MCF 10A (cell line): ENCODE data around the gene SALL3. TPM values are rescaled to one million over a fixed set of nuclear protein-coding genes. Genes with fewer than 3 reads are reported as not detected.

Experiments used
- BruUV-seq: library from RNA; stranded (reverse); fragments of 400-500 nt; replicated peaks from 2 replicates; lab custom pipeline; 2021; lab: Mats Ljungman, UMichigan
- CTCF ChIA-PET: fragments of 300-600 bp; sonication (Branson Sonifier 250); formaldehyde crosslinking; extraction: SDS; loops from one replicate; lab custom pipeline; 2021; ENCODE audit warnings: antibody characterized with exemption, inconsistent platforms; lab: Yijun Ruan, JAX
- POLR2A ChIA-PET: fragments of 300-600, 350-650 bp; sonication (Branson Sonifier 250); formaldehyde crosslinking; extraction: SDS; loops from one replicate; lab custom pipeline; 2020; ENCODE audit warnings: antibody characterized with exemption, inconsistent platforms; lab: Yijun Ruan, JAX
- DNase-seq: peaks from one replicate; pipeline ENCODE4 v3.0.0-alpha.2; 2018; ENCODE audit not compliant: unreplicated experiment
- H3K27ac Mint-ChIP-seq: one replicate; pipeline ENCODE4 v1.8.0; 2022; ENCODE audit warnings: mild to moderate bottlenecking, low read depth, mixed read lengths; ENCODE audit not compliant: unreplicated experiment
- H3K27me3 Mint-ChIP-seq: one replicate; pipeline ENCODE4 v1.8.0; 2022; ENCODE audit warnings: mixed read lengths; ENCODE audit not compliant: insufficient read depth, unreplicated experiment
- H3K36me3 Mint-ChIP-seq: one replicate; pipeline ENCODE4 v1.8.0; 2022; ENCODE audit warnings: mild to moderate bottlenecking, moderate library complexity, mixed read lengths; ENCODE audit not compliant: insufficient read depth, unreplicated experiment
- H3K4me1 Mint-ChIP-seq: one replicate; pipeline ENCODE4 v1.8.0; 2022; ENCODE audit warnings: mixed read lengths; ENCODE audit not compliant: insufficient read depth, unreplicated experiment
- H3K4me3 Mint-ChIP-seq: one replicate; pipeline ENCODE4 v1.8.0; 2022; ENCODE audit warnings: mild to moderate bottlenecking, moderate library complexity, mixed read lengths; ENCODE audit not compliant: unreplicated experiment
- H3K9me3 Mint-ChIP-seq: one replicate; pipeline ENCODE4 v1.8.0; 2022; ENCODE audit warnings: mixed read lengths; ENCODE audit not compliant: unreplicated experiment
- intact Hi-C: fragments of 100-400 bp; cut with micrococcal nuclease; formaldehyde crosslinking; loops from 2 replicates; pipeline ENCODE4 v1.14.1; 2022
- total RNA-seq: library from RNA; stranded (reverse); gene quantifications from 2 replicates; pipeline ENCODE4 v1.2.3, GENCODE V29; 2022
- TF ChIP-seq, protein P1 (sequence below): fragments of 200-600 bp; IDR thresholded peaks from one replicate; pipeline ENCODE4 v1.8.0; 2022; ENCODE audit warnings: antibody characterized with exemption, mild to moderate bottlenecking; ENCODE audit not compliant: unreplicated experiment

SALL3 gene
- total RNA-seq, 1 experiment from 2014 or later: not detected

- Mint-ChIP-seq H3K9me3 (peaks cover 8% of the 10 kb centered on the region), H3K27me3 (no peaks in the 10 kb centered on the region), H3K36me3 (no peaks in the 10 kb centered on the region), H3K4me1 (no peaks in the 10 kb centered on the region), H3K4me3 (no peak overlapping the region), H3K27ac (no peak overlapping the region)
- TF ChIP-seq, protein P1, sequence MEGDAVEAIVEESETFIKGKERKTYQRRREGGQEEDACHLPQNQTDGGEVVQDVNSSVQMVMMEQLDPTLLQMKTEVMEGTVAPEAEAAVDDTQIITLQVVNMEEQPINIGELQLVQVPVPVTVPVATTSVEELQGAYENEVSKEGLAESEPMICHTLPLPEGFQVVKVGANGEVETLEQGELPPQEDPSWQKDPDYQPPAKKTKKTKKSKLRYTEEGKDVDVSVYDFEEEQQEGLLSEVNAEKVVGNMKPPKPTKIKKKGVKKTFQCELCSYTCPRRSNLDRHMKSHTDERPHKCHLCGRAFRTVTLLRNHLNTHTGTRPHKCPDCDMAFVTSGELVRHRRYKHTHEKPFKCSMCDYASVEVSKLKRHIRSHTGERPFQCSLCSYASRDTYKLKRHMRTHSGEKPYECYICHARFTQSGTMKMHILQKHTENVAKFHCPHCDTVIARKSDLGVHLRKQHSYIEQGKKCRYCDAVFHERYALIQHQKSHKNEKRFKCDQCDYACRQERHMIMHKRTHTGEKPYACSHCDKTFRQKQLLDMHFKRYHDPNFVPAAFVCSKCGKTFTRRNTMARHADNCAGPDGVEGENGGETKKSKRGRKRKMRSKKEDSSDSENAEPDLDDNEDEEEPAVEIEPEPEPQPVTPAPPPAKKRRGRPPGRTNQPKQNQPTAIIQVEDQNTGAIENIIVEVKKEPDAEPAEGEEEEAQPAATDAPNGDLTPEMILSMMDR: no peak
- no peak for DNase-seq
- ChIA-PET POLR2A (no interaction called here), CTCF (no interaction called here)
- no TSS peak for BruUV-seq
- intact Hi-C loops: no loop called here
These were observed 26.1 kb upstream of the SALL3 start for GRCh38 chr18:78953566-78953965.

DNA sequence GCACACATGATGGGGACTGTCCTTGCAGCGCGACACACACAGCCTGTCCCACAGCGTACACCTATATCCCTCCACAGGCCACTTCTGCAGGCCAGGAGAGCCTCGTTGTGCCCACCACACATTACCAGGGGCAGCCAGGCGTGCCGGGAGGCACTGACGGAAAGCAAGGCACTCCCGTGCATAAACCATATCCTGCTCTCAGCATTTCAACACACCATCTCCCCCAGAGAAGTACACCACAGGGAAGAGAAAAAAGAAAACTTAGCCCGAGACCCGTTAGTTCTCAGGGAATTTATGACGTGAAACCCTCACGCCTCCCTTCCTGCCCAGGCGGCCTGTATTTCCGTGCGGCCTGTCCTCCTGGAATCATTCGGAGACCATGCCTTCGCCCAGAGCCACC is 24.6 kb upstream of the SALL3 start:
- POLR2A ChIA-PET: no interaction called here
- no peaks in the 10 kb centered on the region for H3K4me1 Mint-ChIP-seq
- intact Hi-C loops: no loop called here
- BruUV-seq: no TSS peak
- peaks cover 6% of the 10 kb centered on the region for H3K36me3 Mint-ChIP-seq
- no peak overlapping the region for H3K27ac Mint-ChIP-seq
- no peak overlapping the region for H3K4me3 Mint-ChIP-seq
- peaks cover 8% of the 10 kb centered on the region for H3K9me3 Mint-ChIP-seq
- TF ChIP-seq, protein P1: no peak
- no peaks in the 10 kb centered on the region for H3K27me3 Mint-ChIP-seq
- CTCF ChIA-PET: interaction anchor here (0.7 kb wide), 1 partner anchor 841 kb away, joined by 3 read pairs; no protein-coding TSS in a partner anchor
- no peak for DNase-seq

- POLR2A ChIA-PET: no interaction called here
- CTCF ChIA-PET: no interaction called here
- Mint-ChIP-seq H3K4me1 (no peaks in the 10 kb centered on the region), H3K36me3 (peaks cover 6% of the 10 kb centered on the region), H3K27me3 (no peaks in the 10 kb centered on the region), H3K27ac (no peak overlapping the region), H3K4me3 (no peak overlapping the region), H3K9me3 (peaks cover 8% of the 10 kb centered on the region)
- intact Hi-C loops: no loop called here
- DNase-seq: no peak
- no TSS peak for BruUV-seq
- TF ChIP-seq, protein P1: no peak
These were observed 22.5 kb upstream of the SALL3 start for GRCh38 chr18:78957140-78957539.

DNA sequence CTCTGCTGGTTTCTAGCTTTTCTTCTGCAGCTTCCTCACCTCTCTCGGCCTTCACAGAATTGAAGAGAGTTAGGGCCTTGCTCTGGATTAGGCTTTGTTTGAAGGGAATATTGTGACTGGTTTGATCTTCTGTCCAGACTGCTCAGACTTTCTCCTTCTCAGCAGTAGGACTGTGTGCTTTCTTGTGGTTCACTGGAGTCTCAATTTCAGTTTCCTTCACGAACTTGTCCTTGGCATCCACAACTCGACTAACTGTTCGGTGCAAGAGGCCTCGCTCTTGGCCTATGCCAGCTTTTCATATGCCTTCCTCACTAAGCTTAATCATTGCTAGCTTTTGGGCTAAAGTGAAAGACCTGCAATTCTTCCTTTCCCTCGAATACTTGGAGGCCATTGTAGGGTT is 18.9 kb upstream of the SALL3 start:
- DNase-seq: no peak
- no peak overlapping the region for H3K27ac Mint-ChIP-seq
- TF ChIP-seq, protein P1: no peak
- H3K36me3 Mint-ChIP-seq: peaks cover 6% of the 10 kb centered on the region
- no peaks in the 10 kb centered on the region for H3K4me1 Mint-ChIP-seq
- no TSS peak for BruUV-seq
- intact Hi-C loops: no loop called here
- H3K4me3 Mint-ChIP-seq: no peak overlapping the region
- peaks cover 26% of the 10 kb centered on the region for H3K9me3 Mint-ChIP-seq
- CTCF ChIA-PET: interaction anchor here (0.7 kb wide), 1 partner anchor 773 kb away, joined by 3 read pairs; no protein-coding TSS in a partner anchor
- POLR2A ChIA-PET: no interaction called here
- no peaks in the 10 kb centered on the region for H3K27me3 Mint-ChIP-seq
